WERI-Rb-1 (cell line): ENCODE results near the gene ZNF597.

Source experiments
- DNase-seq: peaks from one replicate; pipeline ENCODE4 v3.0.0-alpha.2; 2020
- H3K27ac ChIP-seq: fragments of 250-450 bp; sonication (Bioruptor Pico); 2 replicates; pipeline ENCODE4 v1.5.1; 2020; ENCODE audit warnings: mild to moderate bottlenecking, moderate library complexity
- H3K27me3 ChIP-seq: fragments of 250-450 bp; sonication (Bioruptor Pico); 2 replicates; pipeline ENCODE4 v1.5.1; 2021; ENCODE audit warnings: mild to moderate bottlenecking, low read depth, moderate library complexity; ENCODE audit not compliant: insufficient read depth, severe bottlenecking
- H3K36me3 ChIP-seq: fragments of 250-450 bp; sonication (Bioruptor Pico); 2 replicates; pipeline ENCODE4 v1.5.1; 2020; ENCODE audit warnings: mild to moderate bottlenecking, moderate library complexity
- H3K4me3 ChIP-seq: 2 replicates; pipeline ENCODE4 v1.5.1; 2011; ENCODE audit warnings: low read depth, mild to moderate bottlenecking, control low read depth, low read length
- H3K9me3 ChIP-seq: fragments of 250-450 bp; sonication (Bioruptor Pico); 2 replicates; pipeline ENCODE4 v1.5.1; 2021; ENCODE audit warnings: mild to moderate bottlenecking, moderate library complexity; ENCODE audit not compliant: severe bottlenecking
- CTCF ChIP-seq: IDR thresholded peaks from 2 replicates; pipeline ENCODE4 v1.5.1; 2011; ENCODE audit warnings: low read depth, mild to moderate bottlenecking, control low read depth, inconsistent platforms, low read length

Gene ZNF597

GRCh38 chr16:3383045-3383448, 60.3 kb downstream of the ZNF597 start:
- Histone ChIP-seq H3K36me3 (peaks cover 41% of the 10 kb centered on the region), H3K9me3 (peaks cover 36% of the 10 kb centered on the region), H3K4me3 (no peak overlapping the region), H3K27me3 (no peaks in the 10 kb centered on the region), H3K27ac (no peak overlapping the region)
- DNase-seq, result no peak
- no peak for TF ChIP-seq CTCF
